Cerebellar nuclear complex (tissue), 1 donor: ENCODE measurements around the gene TMEM179B.
A peak's percentile ranks its signal among the peaks of the same experiment; 100 is the strongest.
"Not testable (repeated sequence)": the region's sequence is repeated elsewhere in the genome, so short reads cannot be mapped to it uniquely, and the experiment has no call there.

Experiments
- DNase-seq, 2 experiments: peaks; one replicate each; lab custom pipeline; 2025; lab: John Stamatoyannopoulos, UW

Gene TMEM179B

DNA sequence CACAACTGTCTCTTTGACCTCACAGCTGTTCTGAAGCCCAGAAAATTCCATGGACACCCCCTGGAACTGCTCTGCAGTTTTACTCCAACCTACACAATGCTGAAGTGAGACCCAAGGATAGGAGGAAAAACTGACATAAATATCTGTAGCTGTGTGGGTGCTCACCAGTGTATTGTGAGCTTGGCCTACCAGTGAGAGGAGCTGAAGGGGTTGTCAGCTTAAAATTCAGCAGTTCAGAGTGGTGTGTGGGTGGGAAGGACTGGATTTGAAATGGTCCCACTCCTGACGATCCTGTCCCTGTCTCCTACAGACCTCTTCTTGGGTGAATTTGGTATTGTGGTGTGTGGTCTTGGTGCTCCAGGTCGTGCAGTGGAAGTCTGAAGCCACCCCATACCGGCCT, 2.4 kb downstream of the TMEM179B start:
- DNase-seq: no peak

DNA sequence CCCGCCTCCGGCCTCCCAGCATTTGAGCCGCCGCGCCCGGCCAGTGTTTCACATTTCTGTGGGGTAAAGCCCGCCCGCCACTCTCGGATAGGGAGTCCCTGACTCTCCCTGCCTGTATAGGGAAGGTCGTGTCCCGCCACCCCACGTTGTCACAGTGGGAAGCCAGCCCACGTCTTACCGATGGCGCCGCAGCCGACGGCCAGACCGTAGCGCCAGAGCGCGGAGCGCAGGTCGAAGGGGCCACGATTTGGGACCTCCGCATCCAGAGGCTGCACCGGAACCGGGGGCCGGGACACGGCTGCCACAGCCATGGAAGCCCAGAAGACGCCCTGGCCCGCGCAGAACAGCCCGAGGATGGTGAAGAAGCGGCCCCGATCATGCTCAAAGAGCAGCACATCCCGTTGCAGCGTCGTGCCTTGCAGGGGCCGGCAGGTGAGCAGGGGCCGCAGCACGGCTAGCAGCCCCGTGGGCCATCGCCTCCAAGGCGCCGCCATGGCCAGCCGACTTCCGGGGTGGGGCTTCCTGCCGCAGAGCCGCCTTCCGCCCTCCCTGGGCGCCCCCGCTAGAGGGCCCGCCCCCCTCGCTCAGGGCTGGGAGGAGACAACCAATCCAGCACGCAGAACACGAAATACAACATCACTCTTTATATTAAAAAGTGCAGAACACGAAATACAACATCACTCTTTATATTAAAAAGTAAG, 4.4 kb downstream of the TMEM179B start, which contains the start of gene TMEM223:
Gene TMEM223, minus strand, starts transcription at position 506 of the 701 bp plus-strand sequence. Its CDS starts 12 bp downstream, at position 494.
- DNase-seq: peak in 1 of 2 experiments; percentile 47

DNA sequence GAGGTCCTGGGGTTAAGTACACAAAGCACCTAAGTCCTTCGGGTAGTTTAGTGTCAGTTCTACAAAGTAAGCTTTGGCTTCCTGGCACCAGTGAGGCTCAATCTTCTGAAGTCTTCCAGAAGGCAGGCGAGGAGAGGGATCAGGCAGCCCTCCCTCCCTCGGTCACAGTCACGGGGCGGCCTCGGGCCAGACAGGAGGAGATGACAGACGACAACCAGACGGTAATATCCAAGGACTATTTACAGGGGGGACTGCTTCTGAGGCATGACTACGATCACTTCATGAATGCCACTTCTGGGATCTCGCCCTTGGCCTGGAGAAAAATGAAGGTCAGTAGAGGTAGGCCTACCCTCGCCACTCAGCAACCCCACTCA, 5.0 kb downstream of the TMEM179B start:
- DNase-seq: no peak

DNA sequence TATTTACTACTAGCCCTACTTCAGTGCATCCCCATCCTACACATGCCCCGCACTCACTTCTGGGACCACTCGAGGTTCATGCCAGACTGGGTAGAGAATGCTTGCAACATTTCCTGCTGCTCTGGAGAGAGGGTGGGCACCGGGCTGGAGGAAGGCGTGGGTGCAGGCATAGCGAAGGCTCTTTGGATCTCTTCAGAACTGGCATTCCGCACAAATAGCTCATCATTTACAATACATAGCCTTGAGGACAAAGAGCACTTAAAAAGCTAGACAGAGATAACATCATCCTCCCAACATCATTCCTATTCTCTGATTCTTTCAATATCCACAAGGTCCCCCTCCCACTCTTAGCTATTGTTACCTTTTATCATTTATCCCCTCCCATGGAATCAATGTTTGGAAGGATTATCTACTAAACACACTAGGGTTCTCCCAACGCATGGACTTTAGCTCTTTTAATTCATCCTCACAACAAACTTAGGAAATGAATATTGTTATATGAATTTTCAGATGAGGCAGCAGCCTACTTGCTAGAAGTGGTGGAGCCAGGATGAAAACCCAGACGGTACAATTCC, 7.1 kb downstream of the TMEM179B start:
- no peak for DNase-seq

DNA sequence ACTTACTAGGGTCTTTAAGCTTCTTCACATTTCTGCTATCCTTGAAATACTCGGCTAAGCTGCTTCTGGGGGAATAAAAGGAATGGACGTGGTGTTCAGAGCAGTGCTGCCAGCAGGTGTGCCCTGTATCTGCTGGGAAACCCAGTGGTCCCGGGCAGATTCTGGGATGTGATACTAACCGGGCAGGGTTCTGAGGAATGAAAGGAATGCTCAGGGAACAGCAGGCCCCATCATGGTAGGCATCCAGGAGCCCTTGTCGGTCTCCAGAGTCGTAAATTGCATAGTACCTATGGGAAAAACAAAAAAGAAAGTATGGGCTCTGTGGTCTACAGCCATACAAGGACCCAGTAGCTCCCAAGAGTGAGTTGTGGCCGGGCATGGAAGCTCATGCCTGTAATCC, 9.1 kb downstream of the TMEM179B start:
- DNase-seq: no peak

DNA sequence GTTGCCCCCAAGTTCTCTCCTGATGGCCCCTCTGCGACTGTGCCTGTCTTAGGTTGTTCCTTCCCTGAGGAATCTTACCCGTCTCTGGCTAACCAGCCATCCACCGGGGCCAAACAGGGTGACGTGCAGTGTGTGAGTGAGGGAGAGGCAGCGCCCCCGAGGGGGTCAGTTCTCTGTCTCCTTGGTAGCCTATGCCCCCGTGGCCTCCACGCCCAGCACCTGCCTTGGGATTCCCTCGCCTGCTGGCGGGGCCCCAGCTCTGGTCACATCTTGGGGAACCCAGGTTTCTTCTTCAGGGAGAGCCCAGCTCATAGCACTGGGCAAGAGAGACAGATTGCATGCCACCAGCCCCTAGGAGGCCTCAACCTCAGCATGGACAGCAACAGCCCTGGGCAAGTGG, 12.3 kb downstream of the TMEM179B start:
- DNase-seq: no peak

DNA sequence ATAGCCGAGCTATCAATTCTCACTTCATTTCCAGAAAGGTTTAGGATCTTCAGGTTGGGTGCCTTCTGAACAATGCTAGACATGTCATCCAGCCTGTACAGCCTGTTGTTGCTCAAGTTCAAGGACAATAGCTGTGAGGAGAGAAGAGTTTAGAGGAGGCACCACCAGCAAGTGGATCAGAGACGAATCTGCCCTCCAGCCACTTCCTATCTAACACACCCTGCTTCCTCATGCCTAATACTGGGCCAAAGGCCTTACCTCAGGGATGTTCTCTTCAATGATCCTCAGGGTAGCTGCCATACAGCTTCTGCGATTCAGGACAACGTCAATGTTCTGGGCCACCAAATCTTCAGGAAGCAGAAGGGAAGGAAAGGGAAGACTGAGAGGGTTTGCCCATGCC, 13.9 kb downstream of the TMEM179B start:
- no peak for DNase-seq

DNA sequence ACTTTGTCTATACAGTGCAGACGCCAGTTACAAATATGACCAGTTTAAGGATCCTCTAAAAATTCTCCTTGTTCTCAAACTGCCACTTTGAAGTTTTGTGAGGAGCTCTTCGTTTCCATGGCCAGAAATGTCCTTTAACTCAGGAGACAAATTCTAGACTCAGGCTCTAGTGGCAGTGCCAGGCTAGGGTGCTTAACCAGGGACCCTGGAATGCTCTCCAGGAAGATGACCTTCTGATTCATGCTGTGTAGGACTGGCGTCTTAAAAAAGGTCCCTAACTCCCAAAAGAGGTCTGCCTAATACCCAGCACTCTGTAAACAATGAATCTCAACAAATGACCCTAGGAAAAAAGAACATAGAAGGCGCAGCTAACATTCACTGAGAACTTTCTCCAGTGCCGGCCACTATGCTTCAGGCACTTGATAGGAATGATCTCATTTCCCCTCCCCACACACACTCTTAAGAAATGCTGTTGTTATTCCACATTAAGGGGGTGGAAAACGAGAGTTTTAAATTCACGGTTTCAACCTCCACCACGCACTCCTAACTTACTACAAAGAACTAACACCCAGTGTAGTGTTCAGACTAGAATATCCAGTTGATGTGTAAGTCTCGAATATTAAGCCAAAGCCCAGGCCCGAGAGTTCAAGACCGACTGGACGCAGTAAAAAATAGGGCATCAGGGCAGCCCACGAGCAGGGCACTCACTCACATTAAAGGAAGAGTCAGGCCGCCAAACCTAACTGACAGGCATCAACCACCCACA, 17.3 kb downstream of the TMEM179B start:
- DNase-seq: no peak

DNA sequence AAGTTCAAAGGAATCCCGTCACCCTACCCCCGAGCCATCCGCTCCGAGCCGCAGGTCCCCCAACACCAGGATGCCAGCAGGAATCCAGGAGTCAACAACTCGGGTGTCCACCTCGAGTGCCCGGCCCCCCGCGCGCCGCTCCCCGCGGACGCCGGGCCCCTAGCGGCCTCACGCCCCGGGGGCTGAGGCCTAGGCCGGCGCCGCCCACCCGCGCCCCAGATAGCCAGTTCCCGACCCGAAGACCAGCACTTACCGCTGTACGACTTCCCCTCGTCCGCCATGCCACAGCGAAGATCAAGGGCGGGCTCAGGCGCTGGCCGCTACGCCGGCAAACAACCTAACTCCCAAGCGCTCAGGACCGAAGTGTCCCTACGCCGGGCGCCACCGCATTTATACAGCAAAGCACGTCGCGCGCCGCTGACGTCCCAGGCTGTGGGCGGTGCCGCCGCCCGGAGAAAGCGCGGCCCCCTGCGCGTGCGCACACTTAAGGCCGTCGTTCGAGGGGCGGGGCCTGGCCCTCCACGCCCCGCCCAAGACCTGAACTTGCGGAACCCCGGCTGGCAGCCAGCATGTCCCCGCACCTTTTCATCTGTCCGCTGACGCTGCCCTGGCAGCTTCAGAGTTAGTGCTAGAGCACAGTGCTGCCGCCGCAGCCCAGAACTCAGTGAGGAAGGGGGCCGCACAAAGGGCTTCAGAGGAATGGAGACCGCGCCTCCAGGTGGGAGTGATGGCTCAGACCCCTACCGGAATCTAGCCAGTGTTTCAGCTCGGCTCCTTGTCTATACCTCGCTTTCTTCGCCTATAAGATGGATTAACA, 18.1 kb downstream of the TMEM179B start, which contains the start of gene NXF1:
Gene NXF1, minus strand, starts transcription at position 365 of the 817 bp plus-strand sequence. Its CDS starts 84 bp downstream, at position 281.
- DNase-seq: peak in 1 of 2 experiments; percentile 75

DNA sequence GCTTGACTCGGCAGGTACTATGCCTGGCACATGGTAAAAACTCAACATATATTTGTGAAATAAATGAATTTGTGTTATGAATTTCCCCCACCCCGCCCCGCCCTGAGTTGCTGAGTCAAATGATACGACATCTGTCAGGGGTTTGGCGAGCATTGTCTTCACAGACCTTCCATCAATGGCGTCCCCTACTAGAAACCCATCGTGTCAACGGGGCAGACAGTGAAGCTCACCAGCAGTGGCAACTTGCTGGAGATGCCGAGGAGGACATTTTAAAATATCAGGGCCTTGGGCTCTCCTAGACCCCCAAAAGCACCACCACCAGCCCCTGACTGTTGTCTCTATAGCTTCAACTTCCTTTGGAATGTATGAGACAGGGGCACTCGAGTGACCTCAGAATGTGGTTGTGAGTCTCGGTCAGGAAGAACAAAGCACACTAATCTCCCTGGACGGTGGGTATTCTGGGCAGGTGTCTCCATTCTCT, 18.8 kb downstream of the TMEM179B start:
- DNase-seq: no peak

DNA sequence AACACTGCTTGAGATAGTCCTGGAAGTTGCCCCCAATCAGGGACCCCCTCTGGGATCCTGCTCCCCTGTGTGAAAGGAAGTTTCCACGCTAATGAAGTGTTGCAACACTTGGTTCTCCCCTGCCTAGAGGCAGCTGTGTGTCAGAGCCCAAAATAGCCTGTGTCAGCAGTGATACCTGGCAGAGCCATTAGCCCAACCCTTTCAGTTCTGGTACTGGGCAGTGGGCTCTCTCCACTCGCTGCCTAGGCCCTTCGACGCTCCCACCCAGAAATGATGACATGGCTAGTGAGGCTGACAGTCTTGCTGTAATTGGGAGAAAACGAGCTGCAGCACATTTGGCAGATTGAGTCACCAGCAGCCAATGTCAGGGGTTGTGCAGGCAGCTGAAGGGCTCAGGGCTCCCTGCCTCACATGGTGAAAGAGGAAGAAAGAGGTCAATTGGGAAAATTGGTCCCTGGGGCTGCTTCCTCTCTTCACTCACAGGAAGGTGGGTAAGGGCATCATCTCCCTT, 19.5 kb downstream of the TMEM179B start:
- DNase-seq: no peak

DNA sequence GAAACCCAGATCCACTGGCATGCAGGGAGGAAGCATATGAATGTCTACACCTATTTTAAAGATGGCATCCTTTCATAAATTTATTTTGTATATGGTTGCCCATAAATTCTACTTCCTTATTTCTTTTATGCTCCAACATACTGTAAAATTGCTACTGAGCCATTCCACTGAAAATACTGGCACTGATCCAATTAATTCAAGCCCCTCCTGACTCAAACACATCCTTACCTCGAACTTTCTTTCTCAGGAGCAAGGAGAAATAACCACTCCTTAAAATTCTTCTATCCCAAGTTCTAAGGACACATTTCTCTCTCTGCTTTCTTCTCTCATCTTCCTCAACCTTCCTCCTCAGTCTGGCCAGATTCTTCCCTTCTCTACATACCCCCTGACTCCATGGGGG, 23.5 kb downstream of the TMEM179B start:
- DNase-seq: no peak

DNA sequence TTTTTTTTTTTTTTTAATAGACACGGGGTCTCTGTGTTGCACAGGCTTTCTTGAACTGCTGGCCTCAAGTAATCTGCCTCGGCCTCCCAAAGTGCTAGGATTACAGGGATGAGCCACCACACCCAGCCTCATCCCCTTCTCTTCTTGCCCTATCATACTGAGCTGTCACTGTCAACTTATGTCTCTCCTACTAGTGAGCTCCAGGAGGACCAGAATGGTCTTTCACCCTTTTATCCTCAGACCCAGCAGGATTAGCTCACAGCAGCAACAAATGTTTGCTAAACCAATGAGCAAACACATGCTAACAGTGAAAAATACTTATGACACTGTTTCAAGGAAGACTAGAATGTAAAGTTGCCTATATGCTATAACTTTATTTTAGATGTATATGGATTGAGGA, 24.5 kb downstream of the TMEM179B start:
- DNase-seq: no peak

DNA sequence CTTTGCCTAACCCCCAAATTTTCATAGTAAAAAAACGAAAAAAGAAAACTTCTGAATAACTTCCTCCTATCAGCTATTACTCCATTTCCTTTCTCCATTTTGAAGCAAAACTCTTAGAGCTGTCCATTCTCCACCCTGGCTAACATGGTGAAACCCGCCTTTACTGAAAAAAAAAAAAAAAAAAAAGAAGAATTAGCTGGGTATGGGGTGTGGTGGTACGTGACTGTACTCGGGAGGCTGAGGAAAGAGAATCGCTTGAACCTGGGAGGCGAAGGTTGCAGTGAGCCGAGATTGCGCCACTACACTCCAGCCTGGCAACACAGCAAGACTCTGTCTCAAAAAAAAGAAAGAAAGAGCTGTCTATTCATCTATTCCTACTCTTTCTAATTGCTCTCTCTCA, 29.4 kb downstream of the TMEM179B start:
- no peak for DNase-seq

DNA sequence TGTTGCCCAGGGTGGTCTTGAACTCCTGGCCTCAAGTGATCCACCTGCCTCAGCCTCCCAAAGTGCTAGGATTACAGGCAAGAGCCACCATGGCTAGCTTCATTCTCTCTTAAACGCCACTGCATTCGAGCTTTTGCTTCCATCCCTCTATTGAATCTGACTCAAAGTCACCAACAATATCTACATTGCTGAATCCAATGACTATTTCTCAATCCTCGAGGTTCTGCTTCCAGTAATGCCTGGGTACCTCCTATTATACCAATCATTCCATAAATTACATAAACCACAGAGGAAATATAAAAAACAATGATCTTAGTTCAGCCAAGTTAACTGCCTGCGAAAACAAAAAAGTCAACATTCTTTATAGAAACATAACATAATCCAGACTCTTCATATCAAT, 29.9 kb downstream of the TMEM179B start:
- DNase-seq: no peak

DNA sequence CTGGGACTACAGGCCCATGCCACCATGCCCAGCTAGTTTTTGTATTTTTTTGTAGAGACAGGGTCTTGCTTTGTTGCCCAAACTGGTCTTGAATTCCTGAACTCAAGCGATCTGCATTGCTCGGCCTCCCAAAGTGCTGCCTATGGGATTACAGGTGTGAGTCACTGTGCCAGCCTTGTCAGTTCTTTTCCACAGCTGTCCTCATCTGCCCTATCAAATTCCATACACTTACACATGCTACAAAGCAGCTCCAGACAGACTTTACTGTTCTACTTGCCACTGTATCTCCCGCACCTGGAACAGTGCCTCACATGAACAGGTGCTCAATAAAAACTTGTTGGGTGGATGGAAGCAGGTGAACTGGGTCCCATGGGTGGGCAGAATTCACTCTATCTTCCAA, 36.5 kb downstream of the TMEM179B start:
- DNase-seq: no peak

DNA sequence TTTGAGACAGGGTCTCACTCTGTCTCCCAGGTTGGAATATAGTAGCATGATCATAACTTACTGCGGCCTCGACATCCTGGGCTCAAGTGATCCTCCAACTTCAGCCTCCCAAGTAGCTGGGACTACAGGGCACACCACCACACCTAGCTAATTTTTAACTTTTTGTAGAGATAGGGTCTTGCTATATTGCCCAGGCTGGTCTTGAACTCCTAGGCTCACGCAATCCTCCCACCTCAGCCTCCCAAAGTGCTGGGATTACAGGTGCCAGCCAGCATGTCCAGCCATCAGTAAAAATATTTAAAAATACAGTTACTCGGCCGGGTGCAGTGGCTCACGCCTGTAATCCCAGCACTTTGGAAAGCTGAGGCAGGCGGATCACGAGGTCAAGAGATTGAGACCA, 40.9 kb downstream of the TMEM179B start:
- DNase-seq: not testable (repeated sequence)

DNA sequence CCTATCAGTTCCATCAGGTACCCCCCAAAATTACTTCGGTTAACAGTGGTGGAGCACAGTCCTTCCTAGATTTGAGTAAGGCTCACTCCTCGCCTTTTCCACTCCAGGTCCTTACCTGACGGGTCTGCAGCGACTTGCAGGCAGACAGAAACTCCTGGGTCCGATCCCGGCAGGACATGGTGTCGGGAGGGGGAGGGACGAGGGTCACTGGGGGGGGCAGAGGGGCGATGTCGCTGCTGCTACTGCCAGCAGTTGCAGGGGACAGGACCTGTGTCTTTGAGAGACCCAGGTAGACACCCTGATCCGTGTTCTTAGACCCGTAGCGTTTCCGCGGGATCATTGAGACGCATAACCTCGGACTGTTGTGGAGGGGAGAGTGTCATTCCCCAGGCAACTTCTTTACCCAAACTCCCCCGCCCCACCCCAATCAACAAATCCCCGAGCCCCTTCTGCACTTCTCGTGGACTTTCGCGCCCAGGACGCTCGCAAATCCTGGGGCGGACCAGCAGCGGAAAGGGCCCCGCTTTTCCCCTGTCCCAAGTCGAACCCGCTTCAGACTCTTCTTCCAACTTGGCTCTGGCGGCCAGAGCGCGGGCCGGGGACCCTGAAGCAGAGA, 43.8 kb downstream of the TMEM179B start:
- DNase-seq: no peak

DNA sequence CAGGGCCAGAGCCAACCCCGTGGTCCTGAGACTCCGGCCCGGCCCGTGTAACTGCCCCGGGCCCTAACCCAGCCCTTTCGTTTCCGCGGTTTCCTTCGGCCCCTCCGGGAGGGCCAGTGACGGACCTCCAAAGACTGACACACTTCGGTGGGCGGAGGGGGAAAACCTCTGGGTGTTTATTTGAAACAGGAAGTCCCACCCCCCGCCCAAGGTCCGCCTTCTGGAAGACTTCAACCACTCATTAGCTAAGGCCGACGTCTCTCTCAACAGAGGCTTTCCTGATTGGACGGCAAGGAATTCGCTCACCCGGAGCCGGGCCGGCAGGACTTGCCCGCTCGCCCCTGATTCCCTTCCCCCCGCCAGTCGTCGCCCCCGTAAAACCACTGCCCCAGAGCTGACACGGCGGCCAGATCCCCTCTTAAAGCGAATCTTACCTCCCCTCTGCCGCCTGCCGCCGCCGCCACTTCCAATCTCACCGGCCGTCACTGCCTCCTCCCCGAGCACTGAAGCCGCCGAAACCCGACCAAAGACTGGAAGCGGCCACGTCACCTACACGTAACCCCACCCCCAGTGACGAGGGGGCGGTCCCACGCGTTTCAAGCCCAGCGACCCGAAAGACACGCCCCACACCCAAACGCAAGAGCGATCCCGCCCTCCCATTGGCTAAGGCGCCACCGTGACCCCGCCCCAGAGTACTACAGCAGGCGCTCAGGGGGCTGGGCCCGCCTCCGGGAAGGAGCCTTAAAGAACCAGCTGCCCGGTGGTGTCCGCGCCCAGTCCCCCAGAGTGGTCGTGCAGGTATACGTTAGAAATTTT, 44.5 kb downstream of the TMEM179B start, which contains the start of gene STX5:
Gene STX5, minus strand, starts transcription at position 532 of the 816 bp plus-strand sequence. CDS start 808 bp downstream, outside the sequence.
- peak; percentile 91 to 95 for DNase-seq
